ENCODE measurements around the gene MAP6D1. TPM values are rescaled to one million over a fixed set of nuclear protein-coding genes. Genes with fewer than 3 reads are reported as not detected.

The MAP6D1 gene
- polyA plus RNA-seq, 4 donors: 0.60 to 1.9 TPM; not detected in 2

DNA sequence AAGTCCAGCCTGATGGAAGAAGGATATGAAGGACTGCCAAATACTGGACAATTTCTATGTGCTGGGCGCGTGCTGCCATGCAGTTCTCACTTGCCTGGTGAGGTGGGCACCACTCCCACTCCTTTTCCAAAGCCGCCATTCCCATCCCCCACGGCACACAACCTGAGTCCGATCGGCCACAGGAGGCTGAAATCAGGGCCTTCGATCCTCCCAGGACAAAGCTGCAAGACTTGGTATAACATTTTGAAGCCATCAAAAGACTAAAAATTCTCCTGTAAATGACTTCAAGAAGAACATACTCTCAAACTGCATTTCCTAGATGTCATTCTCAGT lies 3.1 kb upstream of the MAP6D1 start:
- no peak overlapping the region for H3K27ac ChIP-seq (ENCODE audit: low read depth in 1 of 3, low read length in 2 of 3)
- H3K36me3 ChIP-seq (ENCODE audit: control insufficient read depth in 3 of 3, insufficient read depth in 2 of 3, low read depth in 1 of 3, low read length in 3 of 3): peaks cover 4 to 47% (median 8%) of the 10 kb centered on the region in 3 donors
- no peak for FAIRE-seq
- H3K4me1 ChIP-seq (ENCODE audit: control insufficient read depth in 3 of 3, insufficient read depth in 2 of 3, low read depth in 1 of 3, low read length in 2 of 3): peaks cover 0 to 4% (median 0%) of the 10 kb centered on the region in 3 donors
- WGBS, 3 donors: 92 to 94% (median 93%) methylated on average over 7 of the region's 7 CpGs
- H3K27me3 ChIP-seq (ENCODE audit: control insufficient read depth in 3 of 3, insufficient read depth in 3 of 3, low read length in 3 of 3): peaks cover 0 to 2% (median 0%) of the 10 kb centered on the region in 3 donors
- H3K9me3 ChIP-seq (ENCODE audit: control insufficient read depth in 2 of 2, insufficient read depth in 1 of 2, low read depth in 1 of 2, low read length in 1 of 2): no peaks in the 10 kb centered on the region
- no peak for DNase-seq
- H3K4me3 ChIP-seq (ENCODE audit: low read depth in 1 of 3, low read length in 3 of 3): no peak overlapping the region

DNA sequence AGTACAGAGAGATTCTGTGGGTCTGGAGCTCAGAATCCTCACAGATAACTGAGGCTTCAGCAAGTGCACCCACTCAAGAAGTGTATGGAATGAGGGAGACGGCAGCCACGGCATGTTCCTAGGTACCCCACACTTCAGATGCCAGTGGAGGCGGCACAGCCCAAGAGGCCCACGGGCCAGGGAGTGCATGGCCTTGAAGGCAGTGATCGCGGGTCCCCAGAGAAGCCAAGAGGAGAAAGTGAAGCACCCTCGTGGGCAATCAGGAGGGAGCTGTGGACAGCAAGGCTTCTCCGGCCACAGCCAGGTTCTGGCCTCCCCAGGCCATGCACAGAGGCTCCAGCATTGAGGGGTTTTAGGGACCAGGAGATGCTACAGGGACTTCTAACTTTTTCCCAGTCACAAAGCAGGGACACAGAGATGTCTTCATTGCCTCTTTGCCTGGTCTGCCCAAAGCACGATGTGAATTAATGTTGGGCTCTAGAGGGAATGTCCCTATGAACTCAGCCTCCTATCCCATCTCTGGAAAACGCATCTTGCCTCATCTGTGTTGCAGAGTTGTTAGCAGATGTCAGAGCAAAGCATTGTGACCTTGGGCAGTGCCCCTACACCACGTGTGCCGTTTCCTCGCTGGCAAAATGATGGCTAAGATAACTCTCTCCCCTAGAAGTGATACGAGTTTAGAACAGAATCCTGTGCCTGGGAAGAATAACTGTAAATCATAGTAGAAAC lies 2.6 kb upstream of the MAP6D1 start:
- WGBS, 3 donors: 73 to 85% (median 78%) methylated on average over 14 of the region's 14 CpGs
- FAIRE-seq: no peak
- no peak overlapping the region for H3K4me3 ChIP-seq (ENCODE audit: low read depth in 1 of 3, low read length in 3 of 3)
- no peak overlapping the region for H3K27ac ChIP-seq (ENCODE audit: low read depth in 1 of 3, low read length in 2 of 3)
- H3K4me1 ChIP-seq (ENCODE audit: control insufficient read depth in 3 of 3, insufficient read depth in 2 of 3, low read depth in 1 of 3, low read length in 2 of 3): peaks cover 0 to 4% (median 0%) of the 10 kb centered on the region in 3 donors
- no peak for DNase-seq
- H3K27me3 ChIP-seq (ENCODE audit: control insufficient read depth in 3 of 3, insufficient read depth in 3 of 3, low read length in 3 of 3): peaks cover 0 to 2% (median 0%) of the 10 kb centered on the region in 3 donors
- H3K36me3 ChIP-seq (ENCODE audit: control insufficient read depth in 3 of 3, insufficient read depth in 2 of 3, low read depth in 1 of 3, low read length in 3 of 3): peaks cover 2 to 41% (median 8%) of the 10 kb centered on the region in 3 donors
- no peaks in the 10 kb centered on the region for H3K9me3 ChIP-seq (ENCODE audit: control insufficient read depth in 2 of 2, insufficient read depth in 1 of 2, low read depth in 1 of 2, low read length in 1 of 2)

DNA sequence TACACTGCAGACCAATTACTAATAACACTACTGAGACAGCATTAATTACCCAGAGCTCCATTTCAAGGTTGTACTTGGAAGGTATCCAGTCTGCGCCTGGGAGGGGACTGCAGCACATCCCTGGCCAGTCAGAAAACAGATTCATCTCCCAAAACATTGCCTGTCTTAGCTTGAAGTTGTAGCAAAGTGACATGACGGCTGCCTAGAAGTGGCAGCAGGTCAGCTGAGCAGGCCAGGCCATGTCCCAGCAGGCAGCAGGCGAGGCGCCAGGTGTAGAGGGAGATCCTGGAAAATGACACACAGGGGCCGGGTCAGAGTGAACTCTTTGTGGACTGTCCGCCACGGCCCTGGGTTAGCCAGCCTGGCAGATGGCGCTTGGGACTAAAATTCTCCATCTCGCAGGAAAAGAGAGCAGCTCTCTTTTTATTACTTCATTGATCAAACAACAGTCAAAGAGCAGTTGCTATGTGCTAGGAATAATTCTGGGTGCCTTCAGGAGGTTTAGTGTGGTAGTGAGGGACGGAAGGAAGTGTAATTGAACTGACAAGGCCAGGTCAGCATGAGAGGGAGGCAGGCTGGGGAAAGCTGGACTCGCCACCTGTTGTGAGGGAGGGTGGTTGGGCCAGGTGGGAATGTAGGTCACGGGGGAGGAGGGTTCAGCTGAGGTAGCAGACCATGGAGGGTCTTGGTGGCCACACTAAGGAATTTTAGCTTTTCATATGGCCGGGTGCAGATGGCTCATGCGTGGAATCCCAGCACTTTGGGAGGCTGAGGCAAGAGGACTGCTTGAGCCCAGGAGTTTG lies 1.3 kb upstream of the MAP6D1 start:
- Histone ChIP-seq H3K27me3 (ENCODE audit: control insufficient read depth in 3 of 3, insufficient read depth in 3 of 3, low read length in 3 of 3) (peaks cover 0 to 2% (median 0%) of the 10 kb centered on the region in 3 donors), H3K27ac (ENCODE audit: low read depth in 1 of 3, low read length in 2 of 3) (no peak overlapping the region), H3K36me3 (ENCODE audit: control insufficient read depth in 3 of 3, insufficient read depth in 2 of 3, low read depth in 1 of 3, low read length in 3 of 3) (peaks cover 2 to 34% (median 3%) of the 10 kb centered on the region in 3 donors), H3K4me1 (ENCODE audit: control insufficient read depth in 3 of 3, insufficient read depth in 2 of 3, low read depth in 1 of 3, low read length in 2 of 3) (peaks cover 0 to 4% (median 0%) of the 10 kb centered on the region in 3 donors), H3K9me3 (ENCODE audit: control insufficient read depth in 2 of 2, insufficient read depth in 1 of 2, low read depth in 1 of 2, low read length in 1 of 2) (no peaks in the 10 kb centered on the region), H3K4me3 (ENCODE audit: low read depth in 1 of 3, low read length in 3 of 3) (no peak overlapping the region)
- 87 to 91% (median 90%) methylated on average over 14 of the region's 14 CpGs for WGBS, 3 donors
- FAIRE-seq: no peak
- DNase-seq: peak in 1 of 2 donors; percentile 9

DNA sequence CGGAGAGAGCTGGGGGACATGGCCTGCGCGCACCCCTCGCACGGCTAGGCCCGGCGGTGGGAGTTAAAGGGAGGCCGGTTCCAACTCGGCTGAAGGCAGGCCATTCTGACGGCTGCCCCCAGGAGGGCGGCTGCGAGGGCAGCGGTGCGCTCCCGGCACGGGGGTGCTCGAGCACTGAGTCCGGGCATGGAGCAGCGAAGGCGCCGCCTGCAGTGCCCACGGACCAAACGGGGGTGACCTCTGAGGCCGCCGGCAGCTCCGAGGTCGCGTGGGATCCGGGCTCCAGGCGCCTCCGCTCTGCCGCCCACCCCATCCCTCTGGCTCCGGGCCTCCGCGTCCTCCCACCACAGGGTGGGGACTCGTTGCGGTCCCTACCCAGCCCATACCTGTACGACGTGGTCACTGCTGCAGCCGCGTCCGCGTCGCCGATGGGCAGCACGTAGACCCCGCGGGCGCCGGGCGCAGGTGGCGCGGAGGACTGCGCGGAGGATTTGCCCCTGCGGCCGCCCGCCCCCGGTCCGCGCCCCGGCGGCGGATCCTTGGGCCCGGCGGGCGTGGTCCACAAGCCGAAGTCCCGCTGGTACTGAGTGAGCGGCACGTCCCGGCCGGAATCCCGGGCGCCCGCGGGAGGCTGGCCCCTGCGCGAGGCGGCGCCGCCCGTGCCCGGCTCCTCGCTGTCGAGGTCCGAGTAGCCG lies 469 bp downstream of the MAP6D1 start:
- peaks cover 0 to 4% (median 0%) of the 10 kb centered on the region in 3 donors for H3K4me1 ChIP-seq (ENCODE audit: control insufficient read depth in 3 of 3, insufficient read depth in 2 of 3, low read depth in 1 of 3, low read length in 2 of 3)

DNA sequence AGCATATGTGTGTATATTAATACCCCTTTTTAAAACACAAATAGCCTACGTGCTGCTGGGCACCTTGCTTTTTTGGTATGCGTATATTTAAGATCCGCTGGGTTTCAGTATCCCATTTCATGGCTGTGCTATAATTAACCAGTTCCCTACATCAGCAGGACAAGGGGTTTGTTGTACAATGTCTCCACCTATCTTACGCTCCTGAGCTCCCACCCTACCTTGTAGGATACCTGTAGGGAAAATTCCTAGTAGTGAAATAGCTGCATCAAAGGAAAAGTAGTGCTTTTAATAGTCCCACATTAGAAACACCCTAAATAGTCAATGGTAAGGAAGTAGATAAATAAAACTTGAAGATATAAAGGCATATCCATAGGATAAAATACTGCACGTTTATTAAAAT lies 1.4 kb downstream of the MAP6D1 start:
- FAIRE-seq (no peak), DNase-seq (no peak)
- H3K27me3 ChIP-seq (ENCODE audit: control insufficient read depth in 3 of 3, insufficient read depth in 3 of 3, low read length in 3 of 3): peaks cover 0 to 2% (median 0%) of the 10 kb centered on the region in 3 donors
- no peak overlapping the region for H3K27ac ChIP-seq (ENCODE audit: low read depth in 1 of 3, low read length in 2 of 3)
- peaks cover under 1 to 25% (median 2%) of the 10 kb centered on the region in 3 donors for H3K36me3 ChIP-seq (ENCODE audit: control insufficient read depth in 3 of 3, insufficient read depth in 2 of 3, low read depth in 1 of 3, low read length in 3 of 3)
- H3K9me3 ChIP-seq (ENCODE audit: control insufficient read depth in 2 of 2, insufficient read depth in 1 of 2, low read depth in 1 of 2, low read length in 1 of 2): no peaks in the 10 kb centered on the region
- peaks cover 0 to 4% (median 0%) of the 10 kb centered on the region in 3 donors for H3K4me1 ChIP-seq (ENCODE audit: control insufficient read depth in 3 of 3, insufficient read depth in 2 of 3, low read depth in 1 of 3, low read length in 2 of 3)
- no peak overlapping the region for H3K4me3 ChIP-seq (ENCODE audit: low read depth in 1 of 3, low read length in 3 of 3)
- 82 to 85% (median 85%) methylated on average over 5 of the region's 5 CpGs for WGBS, 3 donors

More for the DNA sequence above, 469 bp downstream of the MAP6D1 start:
- Histone ChIP-seq H3K4me3 (ENCODE audit: low read depth in 1 of 3, low read length in 3 of 3) (peak overlapping the region; percentile 20 to 61 (median 41)), H3K36me3 (ENCODE audit: control insufficient read depth in 3 of 3, insufficient read depth in 2 of 3, low read depth in 1 of 3, low read length in 3 of 3) (peaks cover 2 to 27% (median 5%) of the 10 kb centered on the region in 3 donors), H3K9me3 (ENCODE audit: control insufficient read depth in 2 of 2, insufficient read depth in 1 of 2, low read depth in 1 of 2, low read length in 1 of 2) (no peaks in the 10 kb centered on the region), H3K27ac (ENCODE audit: low read depth in 1 of 3, low read length in 2 of 3) (no peak overlapping the region), H3K27me3 (ENCODE audit: control insufficient read depth in 3 of 3, insufficient read depth in 3 of 3, low read length in 3 of 3) (peaks cover 0 to 2% (median 0%) of the 10 kb centered on the region in 3 donors)
- no peak for FAIRE-seq
- WGBS, 3 donors: 1% methylated on average over 55 to 88 of the region's 88 CpGs
- DNase-seq: peak in 1 of 2 donors; percentile 65

DNA sequence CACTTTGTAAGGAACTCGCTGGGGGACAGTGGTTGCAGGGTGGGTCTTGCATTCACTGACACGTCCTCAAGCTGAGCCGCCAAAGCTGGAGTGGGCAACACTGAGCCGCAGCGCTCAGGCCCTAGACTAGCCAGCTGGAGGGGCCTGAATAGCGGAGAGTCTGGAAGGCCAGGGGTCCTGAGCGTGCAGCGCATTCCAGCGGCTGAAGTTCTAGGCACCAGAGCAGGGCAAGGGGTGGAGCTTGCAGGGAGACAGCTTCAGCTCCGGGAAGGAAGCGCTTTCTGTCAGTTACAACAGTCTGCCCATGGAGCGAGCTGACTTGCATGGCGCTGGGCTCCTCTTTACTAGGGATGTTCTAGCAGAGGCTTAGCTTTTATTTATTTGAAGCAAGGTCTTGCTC lies 2.7 kb downstream of the MAP6D1 start:
- peaks cover 0 to 4% (median 0%) of the 10 kb centered on the region in 3 donors for H3K4me1 ChIP-seq (ENCODE audit: control insufficient read depth in 3 of 3, insufficient read depth in 2 of 3, low read depth in 1 of 3, low read length in 2 of 3)
- no peak for FAIRE-seq

DNA sequence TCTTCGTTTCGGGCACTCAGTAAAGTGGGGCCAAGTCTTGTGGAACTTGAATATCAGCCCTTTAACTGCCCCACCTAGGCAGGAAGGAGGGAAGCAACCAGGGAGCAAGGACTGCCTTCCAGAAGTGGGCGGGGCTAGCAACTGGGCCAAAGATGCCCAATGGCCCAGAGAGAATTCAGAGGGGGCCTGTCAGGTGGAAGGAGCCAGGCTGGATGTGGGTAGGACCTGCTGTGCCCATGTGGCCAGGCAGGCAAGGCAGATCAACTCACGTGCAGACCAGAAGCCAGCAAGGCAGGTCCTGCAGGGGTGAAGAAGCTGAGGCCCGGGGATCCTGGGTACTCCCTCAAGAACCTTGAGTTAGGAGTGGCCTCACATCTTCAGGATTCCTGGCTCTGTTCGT lies 5.5 kb downstream of the MAP6D1 start:
- peaks cover 0 to 2% (median 0%) of the 10 kb centered on the region in 3 donors for H3K27me3 ChIP-seq (ENCODE audit: control insufficient read depth in 3 of 3, insufficient read depth in 3 of 3, low read length in 3 of 3)
- H3K4me3 ChIP-seq (ENCODE audit: low read depth in 1 of 3, low read length in 3 of 3): no peak overlapping the region
- H3K36me3 ChIP-seq (ENCODE audit: control insufficient read depth in 3 of 3, insufficient read depth in 2 of 3, low read depth in 1 of 3, low read length in 3 of 3): peaks cover 0 to 24% (median 2%) of the 10 kb centered on the region in 3 donors
- H3K4me1 ChIP-seq (ENCODE audit: control insufficient read depth in 3 of 3, insufficient read depth in 2 of 3, low read depth in 1 of 3, low read length in 2 of 3): peaks cover 0 to 4% (median 0%) of the 10 kb centered on the region in 3 donors
- no peak for DNase-seq
- no peak for FAIRE-seq
- no peak overlapping the region for H3K27ac ChIP-seq (ENCODE audit: low read depth in 1 of 3, low read length in 2 of 3)
- WGBS, 3 donors: 77 to 91% (median 90%) methylated on average over 6 of the region's 6 CpGs
- H3K9me3 ChIP-seq (ENCODE audit: control insufficient read depth in 2 of 2, insufficient read depth in 1 of 2, low read depth in 1 of 2, low read length in 1 of 2): no peaks in the 10 kb centered on the region

More for the DNA sequence above, 2.7 kb downstream of the MAP6D1 start:
- Histone ChIP-seq H3K27ac (ENCODE audit: low read depth in 1 of 3, low read length in 2 of 3) (no peak overlapping the region), H3K27me3 (ENCODE audit: control insufficient read depth in 3 of 3, insufficient read depth in 3 of 3, low read length in 3 of 3) (peaks cover 0 to 2% (median 0%) of the 10 kb centered on the region in 3 donors), H3K4me3 (ENCODE audit: low read depth in 1 of 3, low read length in 3 of 3) (no peak overlapping the region), H3K9me3 (ENCODE audit: control insufficient read depth in 2 of 2, insufficient read depth in 1 of 2, low read depth in 1 of 2, low read length in 1 of 2) (no peaks in the 10 kb centered on the region), H3K36me3 (ENCODE audit: control insufficient read depth in 3 of 3, insufficient read depth in 2 of 3, low read depth in 1 of 3, low read length in 3 of 3) (peaks cover 0 to 13% (median 2%) of the 10 kb centered on the region in 3 donors)
- no peak for DNase-seq
- 90 to 96% (median 93%) methylated on average over 13 of the region's 13 CpGs for WGBS, 3 donors

Measured in small intestine (tissue), 7 donors.